ENCODE measurements around the gene LTBR.

- TF ChIP-seq, protein P1, sequence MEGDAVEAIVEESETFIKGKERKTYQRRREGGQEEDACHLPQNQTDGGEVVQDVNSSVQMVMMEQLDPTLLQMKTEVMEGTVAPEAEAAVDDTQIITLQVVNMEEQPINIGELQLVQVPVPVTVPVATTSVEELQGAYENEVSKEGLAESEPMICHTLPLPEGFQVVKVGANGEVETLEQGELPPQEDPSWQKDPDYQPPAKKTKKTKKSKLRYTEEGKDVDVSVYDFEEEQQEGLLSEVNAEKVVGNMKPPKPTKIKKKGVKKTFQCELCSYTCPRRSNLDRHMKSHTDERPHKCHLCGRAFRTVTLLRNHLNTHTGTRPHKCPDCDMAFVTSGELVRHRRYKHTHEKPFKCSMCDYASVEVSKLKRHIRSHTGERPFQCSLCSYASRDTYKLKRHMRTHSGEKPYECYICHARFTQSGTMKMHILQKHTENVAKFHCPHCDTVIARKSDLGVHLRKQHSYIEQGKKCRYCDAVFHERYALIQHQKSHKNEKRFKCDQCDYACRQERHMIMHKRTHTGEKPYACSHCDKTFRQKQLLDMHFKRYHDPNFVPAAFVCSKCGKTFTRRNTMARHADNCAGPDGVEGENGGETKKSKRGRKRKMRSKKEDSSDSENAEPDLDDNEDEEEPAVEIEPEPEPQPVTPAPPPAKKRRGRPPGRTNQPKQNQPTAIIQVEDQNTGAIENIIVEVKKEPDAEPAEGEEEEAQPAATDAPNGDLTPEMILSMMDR (IDR thresholded peaks at IDR 0.05; ENCODE audit: extremely low read depth in 1 of 2, insufficient read depth in 1 of 2, low read depth in 1 of 2, low read length in 2 of 2), result no peak
- no peak for TF ChIP-seq POLR2A (IDR thresholded peaks at IDR 0.05; ENCODE audit: low read depth, low read length)
- TF ChIP-seq, protein P2, sequence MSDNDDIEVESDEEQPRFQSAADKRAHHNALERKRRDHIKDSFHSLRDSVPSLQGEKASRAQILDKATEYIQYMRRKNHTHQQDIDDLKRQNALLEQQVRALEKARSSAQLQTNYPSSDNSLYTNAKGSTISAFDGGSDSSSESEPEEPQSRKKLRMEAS (IDR thresholded peaks at IDR 0.05; ENCODE audit: insufficient read depth, insufficient read length), result no peak
- no peak for TF ChIP-seq JUN (IDR thresholded peaks at IDR 0.05; ENCODE audit: borderline replicate concordance, insufficient read depth, insufficient read length, low read depth)
- no peak for TF ChIP-seq EZH2 (IDR thresholded peaks at IDR 0.05; ENCODE audit: borderline replicate concordance, low read depth, low read length, severe bottlenecking)
- TF ChIP-seq POLR2AphosphoS5 (IDR thresholded peaks at IDR 0.05; ENCODE audit: insufficient read depth, low read depth, low read length), result no peak
- TF ChIP-seq FOS (IDR thresholded peaks at IDR 0.05; ENCODE audit: borderline replicate concordance, insufficient read depth, low read length), result no peak
Observed at GRCh38 chr12:6386038-6386437, 2.1 kb downstream of the LTBR start.

All from endothelial cell of umbilical vein (primary cell).